Fibroblast of lung (primary cell): ENCODE data around the gene TANGO2. TPM values are rescaled to one million over a fixed set of nuclear protein-coding genes. Genes with fewer than 3 reads are reported as not detected.

Source experiments
- DNase-seq, 2 donors: peaks; one replicate each; pipeline versions ENCODE4 v3.0.0 to v3.0.0-alpha.2; 2010; ENCODE audit warnings: low read depth in 2 of 2
- H2AFZ ChIP-seq: 2 replicates; pipeline ENCODE4 v1.5.1; 2012; ENCODE audit warnings: low read length, control low read depth, inconsistent platforms
- H3K27ac ChIP-seq: 2 replicates; pipeline ENCODE4 v1.5.1; 2011; ENCODE audit warnings: low read length, control low read depth; ENCODE audit not compliant: insufficient read depth
- H3K27me3 ChIP-seq: 2 replicates; pipeline ENCODE4 v1.5.1; 2011; ENCODE audit warnings: mild to moderate bottlenecking, low read length; ENCODE audit not compliant: control insufficient read depth, insufficient read depth
- H3K36me3 ChIP-seq: 2 replicates; pipeline ENCODE4 v1.5.1; 2011; ENCODE audit warnings: low read length; ENCODE audit not compliant: control insufficient read depth, insufficient read depth
- H3K4me1 ChIP-seq: 2 replicates; pipeline ENCODE4 v1.5.1; 2011; ENCODE audit warnings: low read length; ENCODE audit not compliant: control insufficient read depth, insufficient read depth; ENCODE audit errors: extremely low read depth
- H3K4me2 ChIP-seq: 2 replicates; pipeline ENCODE4 v1.5.1; 2011; ENCODE audit warnings: low read length, control low read depth; ENCODE audit not compliant: insufficient read depth; ENCODE audit errors: extremely low read depth
- H3K4me3 ChIP-seq, 4 experiments: fragments of 200-600 bp in 1 of 4; sonication (generic) in 1 of 4; replicated peaks in 1 of 4; 2 replicates each; pipeline ENCODE4 v1.5.1; 2011 to 2016; ENCODE audit warnings: low read length in 4 of 4, low read depth in 3 of 4, mild to moderate bottlenecking in 3 of 4, control low read depth in 2 of 4, inconsistent platforms in 1 of 4, mixed read lengths in 1 of 4; ENCODE audit not compliant: insufficient read depth in 1 of 4; ENCODE audit errors: control extremely low read depth in 1 of 4
- H3K79me2 ChIP-seq: 2 replicates; pipeline ENCODE4 v1.5.1; 2012; ENCODE audit warnings: mild to moderate bottlenecking, low read length, inconsistent platforms; ENCODE audit not compliant: control insufficient read depth, insufficient read depth
- H3K9ac ChIP-seq: 2 replicates; pipeline ENCODE4 v1.5.1; 2011; ENCODE audit warnings: mild to moderate bottlenecking, low read length, control low read depth; ENCODE audit not compliant: insufficient read depth
- H3K9me3 ChIP-seq: 2 replicates; pipeline ENCODE4 v1.5.1; 2012; ENCODE audit warnings: low read depth, low read length; ENCODE audit not compliant: control insufficient read depth, insufficient read depth
- H4K20me1 ChIP-seq: 2 replicates; pipeline ENCODE4 v1.5.1; 2011; ENCODE audit warnings: low read length; ENCODE audit not compliant: control insufficient read depth, insufficient read depth; ENCODE audit errors: extremely low read depth
- EZH2 ChIP-seq: IDR thresholded peaks from 2 replicates; pipeline ENCODE4 v1.5.1; 2012; ENCODE audit warnings: low read length, control low read depth, mild to moderate bottlenecking; ENCODE audit errors: missing control alignments
- polyA plus RNA-seq, 2 donors: library from polyadenylated mRNA; depleted of rRNA in 1 of 2; stranded (reverse) in 1 of 2; unstranded in 1 of 2; fragments of >200 nt; gene quantifications; 2 replicates each; pipeline ENCODE4 v1.2.1, GENCODE V29; 2011 to 2012; ENCODE audit warnings: missing spikeins in 1 of 2
- total RNA-seq: library from RNA; depleted of rRNA; stranded (reverse); fragments of >200 nt; gene quantifications from 2 replicates; pipeline ENCODE4 v1.2.1, GENCODE V29; 2014
- TF ChIP-seq, protein P1 (sequence below), 2 donors: IDR thresholded peaks in 1 of 2; conservative IDR thresholded peaks in 1 of 2; 1 replicate in 1 of 2; 2 replicates in 1 of 2; pipeline ENCODE4 v1.5.1; 2011 to 2012; ENCODE audit warnings: low read length in 2 of 2, control low read depth in 1 of 2, inconsistent platforms in 1 of 2, low read depth in 1 of 2, mild to moderate bottlenecking in 1 of 2

The TANGO2 gene
- total and polyA plus RNA-seq, 2 donors (not counting 1 experiment from before 2014, with no cell fraction given): 28.3 to 52.8 TPM

DNA sequence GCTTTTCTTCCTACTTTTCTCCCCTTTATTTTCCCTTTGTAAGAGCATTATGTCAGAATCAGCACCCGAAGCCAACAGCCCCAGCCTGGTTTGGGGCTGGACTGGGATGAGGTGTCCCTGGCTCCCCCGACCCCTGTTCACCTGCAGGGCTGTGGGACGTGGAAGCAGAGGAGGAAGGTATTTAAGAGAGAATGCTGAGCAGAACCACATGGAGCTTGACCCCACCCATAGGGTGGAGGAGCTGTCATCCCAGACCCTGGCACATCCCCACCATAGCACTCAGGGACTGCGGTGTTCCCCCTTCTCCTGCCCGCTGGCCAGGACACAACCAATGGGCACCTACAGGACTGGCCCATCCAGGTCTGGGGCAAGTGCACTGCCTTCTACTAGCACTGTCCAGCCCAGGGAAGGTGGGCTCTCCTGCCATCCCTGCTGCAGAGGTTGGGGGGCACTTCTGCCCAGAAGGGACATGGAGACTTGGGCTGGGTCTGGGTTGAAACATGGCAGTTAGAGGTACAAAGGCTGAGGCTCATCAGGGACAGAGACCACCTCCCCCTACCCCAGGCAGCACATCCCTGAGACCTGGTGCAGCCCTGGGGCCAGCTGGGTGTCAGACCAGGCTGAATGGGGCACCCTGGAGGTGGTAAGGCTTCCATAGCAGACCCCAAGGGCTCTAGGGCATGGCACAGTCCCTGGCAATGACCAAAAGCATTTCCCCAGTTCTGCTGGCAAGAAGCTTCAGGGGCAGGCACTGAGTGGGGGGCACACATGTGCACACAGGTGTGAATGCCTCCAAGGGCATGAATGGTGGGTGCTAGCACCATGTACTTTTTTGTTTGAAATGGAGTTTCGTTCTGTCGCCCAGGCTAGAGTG is 19.7 kb downstream of the TANGO2 start:
- no peaks in the 10 kb centered on the region for H3K79me2 ChIP-seq

DNA sequence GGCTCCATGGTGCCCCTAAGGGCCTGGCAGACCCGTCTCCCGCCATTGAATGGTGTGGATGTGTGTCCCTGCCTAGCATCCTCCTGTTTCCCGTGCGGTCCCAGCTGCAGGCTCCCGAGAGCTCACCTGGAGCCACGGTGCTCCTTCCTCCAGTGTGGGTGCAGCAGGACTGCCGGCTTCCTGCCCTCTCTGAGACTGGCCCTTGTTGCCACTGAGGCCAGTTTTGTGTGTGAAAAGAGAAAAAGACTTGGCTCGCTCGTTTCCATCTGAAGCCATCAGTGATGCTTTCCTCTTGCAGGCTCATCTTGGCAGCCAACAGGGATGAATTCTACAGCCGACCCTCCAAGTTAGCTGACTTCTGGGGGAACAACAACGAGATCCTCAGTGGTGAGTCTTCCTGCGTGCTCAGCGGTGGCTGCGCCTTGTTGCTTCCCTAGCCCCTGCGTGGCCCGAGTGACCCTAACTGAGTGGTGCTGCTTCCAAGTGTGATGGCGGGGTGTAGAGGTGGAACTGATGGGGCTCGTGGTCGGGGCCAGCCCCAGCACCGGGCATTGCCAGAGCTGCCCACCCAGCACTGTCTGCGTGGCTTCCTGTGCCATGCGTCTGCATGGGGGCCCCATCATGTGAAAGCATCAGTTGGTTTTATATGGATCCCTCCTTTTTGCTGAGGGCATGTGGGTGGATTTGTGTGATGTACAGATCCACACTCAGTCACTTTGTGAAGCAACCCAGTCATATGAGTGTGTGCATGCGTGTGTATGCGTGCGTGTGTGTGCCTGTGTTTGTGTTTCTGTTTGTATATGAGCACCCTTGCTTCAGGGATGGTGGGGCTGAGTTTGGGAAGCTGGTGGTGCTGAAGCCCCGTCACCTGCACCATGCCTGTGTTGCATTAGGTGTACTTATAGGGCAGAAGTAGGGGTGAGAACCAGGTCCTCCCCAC is 22.4 kb downstream of the TANGO2 start:
- H3K27ac ChIP-seq: no peak overlapping the region
- H3K9ac ChIP-seq: no peak overlapping the region
- H2AFZ ChIP-seq: no peak overlapping the region
- no peaks in the 10 kb centered on the region for H3K9me3 ChIP-seq
- no peaks in the 10 kb centered on the region for H3K79me2 ChIP-seq
- DNase-seq: no peak
- peaks cover 7% of the 10 kb centered on the region for H3K36me3 ChIP-seq
- no peak overlapping the region for H3K4me2 ChIP-seq
- H3K27me3 ChIP-seq: no peaks in the 10 kb centered on the region
- TF ChIP-seq, protein P1, sequence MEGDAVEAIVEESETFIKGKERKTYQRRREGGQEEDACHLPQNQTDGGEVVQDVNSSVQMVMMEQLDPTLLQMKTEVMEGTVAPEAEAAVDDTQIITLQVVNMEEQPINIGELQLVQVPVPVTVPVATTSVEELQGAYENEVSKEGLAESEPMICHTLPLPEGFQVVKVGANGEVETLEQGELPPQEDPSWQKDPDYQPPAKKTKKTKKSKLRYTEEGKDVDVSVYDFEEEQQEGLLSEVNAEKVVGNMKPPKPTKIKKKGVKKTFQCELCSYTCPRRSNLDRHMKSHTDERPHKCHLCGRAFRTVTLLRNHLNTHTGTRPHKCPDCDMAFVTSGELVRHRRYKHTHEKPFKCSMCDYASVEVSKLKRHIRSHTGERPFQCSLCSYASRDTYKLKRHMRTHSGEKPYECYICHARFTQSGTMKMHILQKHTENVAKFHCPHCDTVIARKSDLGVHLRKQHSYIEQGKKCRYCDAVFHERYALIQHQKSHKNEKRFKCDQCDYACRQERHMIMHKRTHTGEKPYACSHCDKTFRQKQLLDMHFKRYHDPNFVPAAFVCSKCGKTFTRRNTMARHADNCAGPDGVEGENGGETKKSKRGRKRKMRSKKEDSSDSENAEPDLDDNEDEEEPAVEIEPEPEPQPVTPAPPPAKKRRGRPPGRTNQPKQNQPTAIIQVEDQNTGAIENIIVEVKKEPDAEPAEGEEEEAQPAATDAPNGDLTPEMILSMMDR (conservative IDR thresholded peaks at IDR 0.05 in 1 of 2, IDR thresholded peaks at IDR 0.05 in 1 of 2; ENCODE audit: low read depth in 1 of 2, low read length in 2 of 2): no peak
- TF ChIP-seq EZH2: no peak
- no peak overlapping the region for H3K4me3 ChIP-seq
- H3K4me1 ChIP-seq: no peaks in the 10 kb centered on the region
- H4K20me1 ChIP-seq: no peaks in the 10 kb centered on the region

More for the DNA sequence above, 19.7 kb downstream of the TANGO2 start:
- TF ChIP-seq EZH2: no peak
- TF ChIP-seq, protein P1 (conservative IDR thresholded peaks at IDR 0.05 in 1 of 2, IDR thresholded peaks at IDR 0.05 in 1 of 2; ENCODE audit: low read depth in 1 of 2, low read length in 2 of 2): no peak
- DNase-seq: no peak
- H3K27ac ChIP-seq: no peak overlapping the region
- H2AFZ ChIP-seq: no peak overlapping the region
- no peaks in the 10 kb centered on the region for H4K20me1 ChIP-seq
- H3K4me2 ChIP-seq: no peak overlapping the region
- H3K36me3 ChIP-seq: peaks cover 8% of the 10 kb centered on the region
- H3K27me3 ChIP-seq: no peaks in the 10 kb centered on the region
- H3K9me3 ChIP-seq: no peaks in the 10 kb centered on the region
- no peaks in the 10 kb centered on the region for H3K4me1 ChIP-seq
- no peak overlapping the region for H3K4me3 ChIP-seq
- no peak overlapping the region for H3K9ac ChIP-seq

DNA sequence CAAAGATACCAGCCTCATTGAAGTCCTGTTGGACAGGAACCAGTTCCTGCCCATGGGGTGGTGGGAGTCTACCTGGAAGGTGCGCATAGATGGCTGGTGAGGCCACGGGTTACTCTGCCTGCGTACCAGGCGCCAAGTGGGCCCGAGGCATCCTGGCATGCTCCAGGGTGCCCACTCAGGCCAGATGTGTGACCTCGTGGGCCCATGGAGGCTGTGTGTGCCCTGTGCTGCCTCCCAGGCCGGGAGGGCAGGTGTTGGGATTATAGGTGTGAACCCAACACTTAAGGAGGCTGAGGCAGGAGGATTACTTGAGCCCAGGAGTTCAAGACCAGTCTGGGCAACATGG is 23.1 kb downstream of the TANGO2 start:
- TF ChIP-seq, protein P1 (conservative IDR thresholded peaks at IDR 0.05 in 1 of 2, IDR thresholded peaks at IDR 0.05 in 1 of 2; ENCODE audit: low read depth in 1 of 2, low read length in 2 of 2): no peak
- no peak for TF ChIP-seq EZH2
- H4K20me1 ChIP-seq: no peaks in the 10 kb centered on the region
- peaks cover 7% of the 10 kb centered on the region for H3K36me3 ChIP-seq
- H3K4me2 ChIP-seq: no peak overlapping the region
- H3K4me3 ChIP-seq: no peak overlapping the region
- H3K27ac ChIP-seq: no peak overlapping the region
- no peaks in the 10 kb centered on the region for H3K9me3 ChIP-seq
- H3K4me1 ChIP-seq: no peaks in the 10 kb centered on the region
- no peak overlapping the region for H3K9ac ChIP-seq
- no peak overlapping the region for H2AFZ ChIP-seq
- H3K79me2 ChIP-seq: no peaks in the 10 kb centered on the region
- no peak for DNase-seq
- no peaks in the 10 kb centered on the region for H3K27me3 ChIP-seq
